ENCODE data around the gene TENM3.

Gene TENM3

GRCh38 chr4:182519528-182519927 is 276.3 kb downstream of the TENM3 start:
- in situ Hi-C loops (cut with MboI; ENCODE audit: low pct_unique_long_range_greater_than_20kb, low sequenced_read_pairs) = no loop called here
- no peak for DNase-seq

GRCh38 chr4:182521011-182521410 is 277.8 kb downstream of the TENM3 start:
- no peak for DNase-seq
- in situ Hi-C loops (cut with MboI; ENCODE audit: low pct_unique_long_range_greater_than_20kb, low sequenced_read_pairs) = no loop called here

GRCh38 chr4:182528819-182529218 is 285.6 kb downstream of the TENM3 start:
- DNase-seq = no peak
- in situ Hi-C loops (cut with MboI; ENCODE audit: low pct_unique_long_range_greater_than_20kb, low sequenced_read_pairs) = no loop called here

- DNase-seq = no peak
- in situ Hi-C loops (cut with MboI; ENCODE audit: low pct_unique_long_range_greater_than_20kb, low sequenced_read_pairs) = no loop called here
Measured at GRCh38 chr4:182530451-182530850, 287.2 kb downstream of the TENM3 start.

- no peak for DNase-seq
- in situ Hi-C loops (cut with MboI; ENCODE audit: low pct_unique_long_range_greater_than_20kb, low sequenced_read_pairs) = no loop called here
Measured at GRCh38 chr4:182531555-182532162, 288.5 kb downstream of the TENM3 start.

- in situ Hi-C loops (cut with MboI; ENCODE audit: low pct_unique_long_range_greater_than_20kb, low sequenced_read_pairs) = no loop called here
- no peak for DNase-seq
Measured at GRCh38 chr4:182532441-182532840, 289.2 kb downstream of the TENM3 start.

GRCh38 chr4:182533964-182534363 is 290.8 kb downstream of the TENM3 start:
- no peak for DNase-seq

GRCh38 chr4:182536221-182536811 is 293.1 kb downstream of the TENM3 start:
- no peak for DNase-seq
- in situ Hi-C loops (cut with MboI; ENCODE audit: low pct_unique_long_range_greater_than_20kb, low sequenced_read_pairs) = no loop called here

More at GRCh38 chr4:182533964-182534363, 290.8 kb downstream of the TENM3 start:
- in situ Hi-C loops (cut with MboI; ENCODE audit: low pct_unique_long_range_greater_than_20kb, low sequenced_read_pairs) = no loop called here

GRCh38 chr4:182537031-182537795 is 294.0 kb downstream of the TENM3 start:
- in situ Hi-C loops (cut with MboI; ENCODE audit: low pct_unique_long_range_greater_than_20kb, low sequenced_read_pairs) = no loop called here
- no peak for DNase-seq

GRCh38 chr4:182538031-182538430 is 294.8 kb downstream of the TENM3 start:
- in situ Hi-C loops (cut with MboI; ENCODE audit: low pct_unique_long_range_greater_than_20kb, low sequenced_read_pairs) = no loop called here
- DNase-seq = no peak

GRCh38 chr4:182540496-182540895 is 297.3 kb downstream of the TENM3 start:
- in situ Hi-C loops (cut with MboI; ENCODE audit: low pct_unique_long_range_greater_than_20kb, low sequenced_read_pairs) = no loop called here
- no peak for DNase-seq

GRCh38 chr4:182547435-182547834 is 304.2 kb downstream of the TENM3 start:
- DNase-seq = no peak
- in situ Hi-C loops (cut with MboI; ENCODE audit: low pct_unique_long_range_greater_than_20kb, low sequenced_read_pairs) = no loop called here

GRCh38 chr4:182548156-182548555 is 305.0 kb downstream of the TENM3 start:
- DNase-seq = no peak
- in situ Hi-C loops (cut with MboI; ENCODE audit: low pct_unique_long_range_greater_than_20kb, low sequenced_read_pairs) = no loop called here

- no peak for DNase-seq
- in situ Hi-C loops (cut with MboI; ENCODE audit: low pct_unique_long_range_greater_than_20kb, low sequenced_read_pairs) = no loop called here
Measured at GRCh38 chr4:182549356-182549755, 306.2 kb downstream of the TENM3 start.

GRCh38 chr4:182552948-182553347 is 309.7 kb downstream of the TENM3 start:
- in situ Hi-C loops (cut with MboI; ENCODE audit: low pct_unique_long_range_greater_than_20kb, low sequenced_read_pairs) = no loop called here
- no peak for DNase-seq

- no peak for DNase-seq
Measured at GRCh38 chr4:182553653-182554052, 310.5 kb downstream of the TENM3 start.

GRCh38 chr4:182554736-182555135 is 311.5 kb downstream of the TENM3 start:
- no peak for DNase-seq
- in situ Hi-C loops (cut with MboI; ENCODE audit: low pct_unique_long_range_greater_than_20kb, low sequenced_read_pairs) = no loop called here

More at GRCh38 chr4:182553653-182554052, 310.5 kb downstream of the TENM3 start:
- in situ Hi-C loops (cut with MboI; ENCODE audit: low pct_unique_long_range_greater_than_20kb, low sequenced_read_pairs) = no loop called here

GRCh38 chr4:182555997-182556418 is 312.8 kb downstream of the TENM3 start:
- in situ Hi-C loops (cut with MboI; ENCODE audit: low pct_unique_long_range_greater_than_20kb, low sequenced_read_pairs) = no loop called here
- DNase-seq = no peak

GRCh38 chr4:182556580-182556979 is 313.4 kb downstream of the TENM3 start:
- DNase-seq = no peak
- in situ Hi-C loops (cut with MboI; ENCODE audit: low pct_unique_long_range_greater_than_20kb, low sequenced_read_pairs) = no loop called here

- DNase-seq = no peak
- in situ Hi-C loops (cut with MboI; ENCODE audit: low pct_unique_long_range_greater_than_20kb, low sequenced_read_pairs) = no loop called here
Measured at GRCh38 chr4:182560358-182560757, 317.2 kb downstream of the TENM3 start.

All from KBM-7 (cell line).